ENCODE measurements around the gene PHLDA3. TPM values are rescaled to one million over a fixed set of nuclear protein-coding genes. Genes with fewer than 3 reads are reported as not detected.

Gene PHLDA3
- total RNA-seq, 1 experiment from 2014 or later: 53.8 TPM

Other genes starting within 250 kb of the PHLDA3 start
- 0.03 and 0.07 TPM in 2 replicates for gene PKP1, start 185.7 kb downstream of the PHLDA3 start, total RNA-seq (2014; rRNA removed; shearing (Covaris generic))
- gene TNNT2, start 91.5 kb downstream of the PHLDA3 start, total RNA-seq (2014; rRNA removed; shearing (Covaris generic)): not detected in 2 replicates
- not detected in 2 replicates for gene LAD1, start 69.9 kb downstream of the PHLDA3 start, total RNA-seq (2014; rRNA removed; shearing (Covaris generic))
- gene TNNI1, start 47.5 kb downstream of the PHLDA3 start, total RNA-seq (2014; rRNA removed; shearing (Covaris generic)): 1.9 TPM in 1 of 2 replicates, not detected in the other
- 729 and 850 TPM in 2 replicates for gene CSRP1, start 37.9 kb upstream of the PHLDA3 start, total RNA-seq (2014; rRNA removed; shearing (Covaris generic))
- gene NAV1, start 69.9 kb upstream of the PHLDA3 start, total RNA-seq (2014; rRNA removed; shearing (Covaris generic)): 0.92 and 0.94 TPM in 2 replicates

Data from NCI-H460 (cell line).